Suppressor macrophage (primary cell): Measurements from ENCODE around the gene SLC19A2.
"Not testable (repeated sequence)": the region's sequence is repeated elsewhere in the genome, so short reads cannot be mapped to it uniquely, and the experiment has no call there.

Source experiments
- DNase-seq, 4 experiments: peaks; one replicate each; pipeline ENCODE4 v3.0.0-alpha.2; 2020 to 2022

SLC19A2 gene

GRCh38 chr1:169509354-169509753 is 23.6 kb upstream of the SLC19A2 start:
- DNase-seq = no peak

- DNase-seq = no peak
Measured at GRCh38 chr1:169508432-169509338, 22.9 kb upstream of the SLC19A2 start.

- DNase-seq = no peak
Measured at GRCh38 chr1:169507413-169507812, 21.7 kb upstream of the SLC19A2 start.

GRCh38 chr1:169503601-169504000 is 17.9 kb upstream of the SLC19A2 start:
- not testable (repeated sequence) for DNase-seq

- DNase-seq = no peak
Measured at GRCh38 chr1:169499807-169500206, 14.1 kb upstream of the SLC19A2 start.

- DNase-seq = no peak
Measured at GRCh38 chr1:169497317-169497716, 11.6 kb upstream of the SLC19A2 start.

- DNase-seq = no peak
Measured at GRCh38 chr1:169495916-169496315, 10.2 kb upstream of the SLC19A2 start.

- DNase-seq = peak in 1 of 4 experiments; percentile 26
Measured at GRCh38 chr1:169495046-169495775, 9.5 kb upstream of the SLC19A2 start.

- no peak for DNase-seq
Measured at GRCh38 chr1:169494343-169494742, 8.6 kb upstream of the SLC19A2 start.

GRCh38 chr1:169493251-169493650 is 7.5 kb upstream of the SLC19A2 start:
- DNase-seq = no peak

- no peak for DNase-seq
Measured at GRCh38 chr1:169491845-169492281, 6.1 kb upstream of the SLC19A2 start.

GRCh38 chr1:169488157-169488556 is 2.4 kb upstream of the SLC19A2 start:
- no peak for DNase-seq

- DNase-seq = no peak
Measured at GRCh38 chr1:169487561-169487960, 1.8 kb upstream of the SLC19A2 start.

GRCh38 chr1:169487133-169487532 is 1.4 kb upstream of the SLC19A2 start:
- DNase-seq = no peak

- DNase-seq = peak in 1 of 4 experiments; percentile 25
Measured at GRCh38 chr1:169486281-169487051, 722 bp upstream of the SLC19A2 start.

GRCh38 chr1:169484683-169485430 is 887 bp downstream of the SLC19A2 start:
- peak; percentile 84 to 91 (median 88) for DNase-seq

- DNase-seq = no peak
Measured at GRCh38 chr1:169484101-169484500, 1.6 kb downstream of the SLC19A2 start.

- DNase-seq = peak; percentile 9 to 53 (median 36)
Measured at GRCh38 chr1:169483500-169483966, 2.2 kb downstream of the SLC19A2 start.

- DNase-seq = no peak
Measured at GRCh38 chr1:169479363-169480066, 6.2 kb downstream of the SLC19A2 start.

GRCh38 chr1:169478094-169478672 is 7.6 kb downstream of the SLC19A2 start:
- peak in 2 of 4 experiments; percentile 51 to 57 for DNase-seq
